ENCODE data around the gene CRMP1. TPM values are rescaled to one million over a fixed set of nuclear protein-coding genes. Genes with fewer than 3 reads are reported as not detected.

The CRMP1 gene
- total RNA-seq, 1 donor from 2014 or later = 5.7 TPM

DNA sequence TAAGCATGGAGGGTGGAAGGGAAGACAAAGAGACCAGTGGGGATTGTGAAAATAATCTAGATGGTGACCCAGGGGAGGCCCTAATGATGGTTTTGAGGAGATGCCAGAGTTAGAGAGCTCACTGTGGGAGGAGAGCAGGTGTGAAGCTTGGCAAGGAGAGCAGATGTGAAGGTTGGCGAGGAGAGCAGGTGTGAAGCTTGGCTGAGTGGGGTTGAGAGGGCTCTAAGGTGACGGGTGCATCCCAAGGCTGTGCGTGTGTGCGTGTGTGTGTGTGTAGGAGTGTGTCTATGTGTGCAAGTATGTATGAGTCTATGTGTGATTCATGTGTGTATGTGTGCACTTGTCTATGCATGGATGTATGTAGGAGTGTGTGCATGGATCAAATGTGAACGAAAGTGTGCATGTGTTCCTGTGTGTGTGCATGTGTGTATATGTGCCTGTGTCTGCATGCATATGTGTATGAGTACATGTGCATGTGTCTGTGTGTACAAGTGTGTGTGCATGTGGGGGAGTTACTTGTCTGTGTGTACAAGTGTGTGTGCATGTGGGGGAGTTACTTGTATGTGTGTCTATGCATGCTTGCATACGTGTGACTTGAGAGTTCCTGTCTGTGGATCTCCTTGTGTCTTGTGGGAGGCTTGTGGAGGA, 109.9 kb downstream of the CRMP1 start:
- Histone ChIP-seq H3K9ac (ENCODE audit: low read depth in 1 of 3, low read length in 3 of 3) (no peak overlapping the region), H3K4me3 (ENCODE audit: low read length in 3 of 3) (no peak overlapping the region), H3K27me3 (ENCODE audit: control insufficient read depth in 3 of 3, insufficient read depth in 3 of 3, low read length in 3 of 3) (no peaks in the 10 kb centered on the region), H3K36me3 (ENCODE audit: control insufficient read depth in 3 of 3, insufficient read depth in 3 of 3, low read length in 3 of 3) (peaks cover 0 to 6% (median 0%) of the 10 kb centered on the region in 3 donors), H3K4me1 (ENCODE audit: control insufficient read depth in 3 of 3, insufficient read depth in 3 of 3, low read length in 3 of 3) (no peaks in the 10 kb centered on the region), H3K9me3 (ENCODE audit: control insufficient read depth in 3 of 3, low read length in 3 of 3) (no peaks in the 10 kb centered on the region), H3K27ac (ENCODE audit: low read depth, low read length) (no peak overlapping the region)

DNA sequence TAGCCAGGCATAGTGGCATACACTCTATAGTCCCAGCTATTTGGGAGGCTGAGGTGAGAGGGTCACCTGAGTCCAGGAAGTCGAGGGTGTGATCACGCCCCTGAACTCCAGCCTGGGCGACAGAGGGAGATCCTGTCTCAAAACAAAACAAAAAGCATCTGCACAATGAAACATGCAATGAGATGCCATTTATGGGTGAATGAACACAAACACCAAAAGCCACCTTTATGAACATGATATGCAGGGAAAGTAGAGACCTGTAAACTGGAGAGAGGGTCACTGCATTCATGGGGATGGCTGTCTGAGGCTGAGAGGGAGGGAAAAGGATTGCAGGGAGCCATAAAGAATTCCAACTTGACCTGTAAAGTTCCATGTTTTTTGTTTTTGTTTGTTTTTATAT, 111.2 kb downstream of the CRMP1 start:
- no peak overlapping the region for H3K4me3 ChIP-seq (ENCODE audit: low read length in 3 of 3)
- peaks cover 0 to 5% (median 5%) of the 10 kb centered on the region in 3 donors for H3K9me3 ChIP-seq (ENCODE audit: control insufficient read depth in 3 of 3, low read length in 3 of 3)
- H3K9ac ChIP-seq (ENCODE audit: low read depth in 1 of 3, low read length in 3 of 3) = no peak overlapping the region
- H3K27me3 ChIP-seq (ENCODE audit: control insufficient read depth in 3 of 3, insufficient read depth in 3 of 3, low read length in 3 of 3) = no peaks in the 10 kb centered on the region
- peaks cover 0 to 8% (median 0%) of the 10 kb centered on the region in 3 donors for H3K36me3 ChIP-seq (ENCODE audit: control insufficient read depth in 3 of 3, insufficient read depth in 3 of 3, low read length in 3 of 3)
- no peaks in the 10 kb centered on the region for H3K4me1 ChIP-seq (ENCODE audit: control insufficient read depth in 3 of 3, insufficient read depth in 3 of 3, low read length in 3 of 3)
- no peak overlapping the region for H3K27ac ChIP-seq (ENCODE audit: low read depth, low read length)

DNA sequence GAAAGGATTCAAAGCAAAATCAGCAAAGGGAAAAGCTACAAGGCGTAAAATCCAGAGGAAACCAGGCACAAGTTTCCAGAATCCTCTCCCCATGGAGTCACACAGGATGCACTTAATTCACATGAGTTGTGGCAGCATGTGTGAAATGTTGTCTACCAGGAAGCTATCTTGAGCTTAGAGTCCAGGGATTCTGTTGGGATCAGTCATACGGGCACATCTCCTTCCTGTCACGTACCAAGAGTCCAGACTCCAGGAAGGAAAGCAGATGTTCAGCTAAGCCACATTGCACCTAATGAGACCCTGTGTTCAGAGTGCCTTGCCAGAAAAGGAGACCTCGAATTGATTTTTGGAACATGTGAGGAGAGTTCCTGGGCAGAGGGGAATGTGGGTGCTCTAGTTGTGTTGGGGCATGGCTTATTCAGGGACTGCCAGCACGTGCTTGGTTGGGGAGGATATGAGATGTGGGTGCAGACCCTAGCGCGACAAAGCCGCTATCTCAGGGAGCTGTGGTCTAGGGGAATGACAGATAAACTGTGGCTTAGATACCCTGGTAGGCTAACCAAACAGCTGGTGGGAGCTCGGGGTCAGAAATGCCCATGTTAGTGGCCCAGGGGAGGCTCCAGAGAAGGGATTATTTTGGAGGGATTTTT, 111.9 kb downstream of the CRMP1 start:
- Histone ChIP-seq H3K36me3 (ENCODE audit: control insufficient read depth in 3 of 3, insufficient read depth in 3 of 3, low read length in 3 of 3) (peaks cover 0 to 11% (median 0%) of the 10 kb centered on the region in 3 donors), H3K4me3 (ENCODE audit: low read length in 3 of 3) (no peak overlapping the region), H3K4me1 (ENCODE audit: control insufficient read depth in 3 of 3, insufficient read depth in 3 of 3, low read length in 3 of 3) (no peaks in the 10 kb centered on the region)

DNA sequence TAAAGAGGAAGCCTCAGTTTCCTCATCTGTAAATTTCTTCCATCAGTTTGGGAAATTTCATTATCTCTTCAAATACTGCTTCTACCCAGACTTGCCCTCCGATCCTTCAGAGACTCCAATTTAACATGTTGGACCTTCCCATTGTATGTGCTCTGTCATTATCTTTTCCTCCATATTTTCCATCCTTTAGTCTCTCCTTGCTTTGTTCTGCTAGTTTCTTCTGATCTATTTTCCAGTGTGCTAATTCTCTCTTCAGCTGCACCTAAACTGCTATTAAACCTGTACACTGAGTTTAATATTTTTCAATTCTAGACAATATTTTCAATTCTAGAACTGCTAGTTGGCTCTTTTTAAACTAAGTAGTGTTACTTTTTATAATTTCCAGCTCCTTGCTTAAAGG, 116.4 kb downstream of the CRMP1 start:
- Histone ChIP-seq H3K9me3 (ENCODE audit: control insufficient read depth in 3 of 3, low read length in 3 of 3) (peaks cover 4 to 14% (median 8%) of the 10 kb centered on the region in 3 donors), H3K27me3 (ENCODE audit: control insufficient read depth in 3 of 3, insufficient read depth in 3 of 3, low read length in 3 of 3) (no peaks in the 10 kb centered on the region), H3K27ac (ENCODE audit: low read depth, low read length) (no peak overlapping the region), H3K36me3 (ENCODE audit: control insufficient read depth in 3 of 3, insufficient read depth in 3 of 3, low read length in 3 of 3) (peaks cover 0 to 6% (median 0%) of the 10 kb centered on the region in 3 donors), H3K4me1 (ENCODE audit: control insufficient read depth in 3 of 3, insufficient read depth in 3 of 3, low read length in 3 of 3) (no peaks in the 10 kb centered on the region), H3K9ac (ENCODE audit: low read depth in 1 of 3, low read length in 3 of 3) (no peak overlapping the region), H3K4me3 (ENCODE audit: low read length in 3 of 3) (no peak overlapping the region)

More for the DNA sequence above, 111.9 kb downstream of the CRMP1 start:
- Histone ChIP-seq H3K27ac (ENCODE audit: low read depth, low read length) (no peak overlapping the region), H3K9ac (ENCODE audit: low read depth in 1 of 3, low read length in 3 of 3) (no peak overlapping the region), H3K27me3 (ENCODE audit: control insufficient read depth in 3 of 3, insufficient read depth in 3 of 3, low read length in 3 of 3) (no peaks in the 10 kb centered on the region), H3K9me3 (ENCODE audit: control insufficient read depth in 3 of 3, low read length in 3 of 3) (peaks cover 2 to 12% (median 8%) of the 10 kb centered on the region in 3 donors)

DNA sequence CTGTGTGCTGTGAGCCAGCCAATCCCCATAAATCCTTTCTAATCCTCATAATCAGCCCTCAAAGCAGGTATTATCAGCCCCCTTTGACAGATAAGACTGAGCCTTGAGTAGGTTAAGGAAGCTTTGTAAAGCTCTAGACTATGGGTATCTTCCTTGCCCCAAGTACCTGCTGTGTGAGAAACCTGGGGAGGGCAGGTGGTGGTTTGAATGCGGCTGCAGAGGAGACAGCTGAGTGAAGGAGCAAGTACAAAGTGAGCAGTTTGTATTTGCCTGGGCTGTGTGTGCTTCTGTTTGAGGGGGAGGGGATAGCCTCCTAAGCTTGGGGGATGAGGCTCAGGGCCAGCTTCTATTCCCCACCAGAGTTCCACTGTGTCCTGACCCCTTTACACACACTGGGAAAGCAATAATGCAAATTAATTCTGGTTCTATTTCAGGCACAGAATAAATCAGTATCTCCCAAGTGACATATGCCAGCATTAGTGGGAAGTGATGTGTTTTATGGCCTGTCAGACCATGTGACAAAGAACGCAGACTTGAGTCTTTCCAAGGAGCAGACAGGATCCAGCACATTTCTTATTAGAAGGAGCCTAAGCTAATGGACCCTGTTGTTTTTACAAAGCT, 118.4 kb downstream of the CRMP1 start:
- Histone ChIP-seq H3K27me3 (ENCODE audit: control insufficient read depth in 3 of 3, insufficient read depth in 3 of 3, low read length in 3 of 3) (no peaks in the 10 kb centered on the region), H3K9ac (ENCODE audit: low read depth in 1 of 3, low read length in 3 of 3) (no peak overlapping the region), H3K27ac (ENCODE audit: low read depth, low read length) (no peak overlapping the region), H3K4me1 (ENCODE audit: control insufficient read depth in 3 of 3, insufficient read depth in 3 of 3, low read length in 3 of 3) (no peaks in the 10 kb centered on the region), H3K36me3 (ENCODE audit: control insufficient read depth in 3 of 3, insufficient read depth in 3 of 3, low read length in 3 of 3) (peaks cover 0 to 6% (median 0%) of the 10 kb centered on the region in 3 donors), H3K9me3 (ENCODE audit: control insufficient read depth in 3 of 3, low read length in 3 of 3) (peaks cover 4 to 14% (median 8%) of the 10 kb centered on the region in 3 donors), H3K4me3 (ENCODE audit: low read length in 3 of 3) (no peak overlapping the region)

DNA sequence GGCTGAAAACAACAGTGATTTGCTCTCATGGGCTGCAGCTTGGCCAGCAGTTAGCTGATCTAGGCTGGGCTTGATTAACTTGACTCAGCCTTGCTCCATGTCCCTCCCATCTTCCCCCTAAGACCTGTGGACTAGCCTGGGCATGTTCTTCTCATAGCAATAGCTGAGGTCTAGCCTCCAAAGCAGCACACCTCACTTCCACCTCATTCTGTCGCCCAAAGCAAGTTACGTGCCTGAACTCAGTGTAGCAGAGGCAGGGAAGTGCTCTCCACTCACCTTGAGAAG, 119.7 kb downstream of the CRMP1 start:
- no peaks in the 10 kb centered on the region for H3K27me3 ChIP-seq (ENCODE audit: control insufficient read depth in 3 of 3, insufficient read depth in 3 of 3, low read length in 3 of 3)
- no peak overlapping the region for H3K9ac ChIP-seq (ENCODE audit: low read depth in 1 of 3, low read length in 3 of 3)
- no peak overlapping the region for H3K4me3 ChIP-seq (ENCODE audit: low read length in 3 of 3)
- H3K4me1 ChIP-seq (ENCODE audit: control insufficient read depth in 3 of 3, insufficient read depth in 3 of 3, low read length in 3 of 3) = no peaks in the 10 kb centered on the region
- peaks cover 4 to 14% (median 8%) of the 10 kb centered on the region in 3 donors for H3K9me3 ChIP-seq (ENCODE audit: control insufficient read depth in 3 of 3, low read length in 3 of 3)
- H3K27ac ChIP-seq (ENCODE audit: low read depth, low read length) = no peak overlapping the region
- peaks cover 0 to 6% (median 2%) of the 10 kb centered on the region in 3 donors for H3K36me3 ChIP-seq (ENCODE audit: control insufficient read depth in 3 of 3, insufficient read depth in 3 of 3, low read length in 3 of 3)

DNA sequence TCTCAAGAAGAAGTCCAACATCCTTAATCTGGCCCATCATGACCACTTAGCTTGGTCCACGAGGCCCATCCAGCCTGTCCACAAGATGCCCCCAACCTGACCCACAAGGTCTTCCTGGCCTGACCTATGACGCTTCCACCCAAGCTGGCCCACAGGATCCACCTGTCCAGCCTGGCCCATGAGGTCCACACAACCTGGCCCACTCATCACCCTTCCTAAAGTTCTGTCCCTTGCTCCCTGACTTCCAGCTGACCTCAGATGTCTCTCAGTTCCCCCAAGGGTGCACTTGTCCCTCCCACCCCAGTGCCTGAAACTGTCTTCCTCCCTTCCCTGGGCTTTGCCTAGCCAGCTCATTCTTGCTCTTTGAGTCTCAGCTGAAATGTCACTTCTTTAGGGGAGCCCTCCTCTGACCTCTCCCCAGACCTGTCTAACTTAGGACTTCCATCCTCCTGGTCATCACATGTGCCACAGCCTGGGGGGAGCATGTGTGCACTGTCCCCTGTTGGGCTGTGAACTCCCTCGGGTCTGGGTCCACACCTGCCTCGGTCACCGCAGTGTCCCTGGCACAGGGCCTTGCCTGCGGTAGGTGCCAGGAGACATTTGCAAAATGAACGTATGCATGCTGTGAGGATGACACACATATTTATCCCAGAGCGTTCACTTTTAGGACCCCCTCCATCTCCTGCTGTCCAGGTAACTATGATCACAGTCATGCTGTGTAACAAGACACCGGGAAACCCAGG, 120.2 kb downstream of the CRMP1 start:
- no peaks in the 10 kb centered on the region for H3K4me1 ChIP-seq (ENCODE audit: control insufficient read depth in 3 of 3, insufficient read depth in 3 of 3, low read length in 3 of 3)
- no peaks in the 10 kb centered on the region for H3K27me3 ChIP-seq (ENCODE audit: control insufficient read depth in 3 of 3, insufficient read depth in 3 of 3, low read length in 3 of 3)
- H3K36me3 ChIP-seq (ENCODE audit: control insufficient read depth in 3 of 3, insufficient read depth in 3 of 3, low read length in 3 of 3) = peaks cover 0 to 6% (median 2%) of the 10 kb centered on the region in 3 donors
- H3K4me3 ChIP-seq (ENCODE audit: low read length in 3 of 3) = no peak overlapping the region
- H3K9me3 ChIP-seq (ENCODE audit: control insufficient read depth in 3 of 3, low read length in 3 of 3) = peaks cover 4 to 14% (median 8%) of the 10 kb centered on the region in 3 donors
- no peak overlapping the region for H3K9ac ChIP-seq (ENCODE audit: low read depth in 1 of 3, low read length in 3 of 3)
- no peak overlapping the region for H3K27ac ChIP-seq (ENCODE audit: low read depth, low read length)

Small RNA genes lying within 50 kb of the gene (small RNA-seq; reads per million reads assigned to genes)
- not detected for gene MIR378D1

Other genes starting within 250 kb of the CRMP1 start
- gene EVC2, start 184.5 kb downstream of the CRMP1 start, total RNA-seq = 5.2 TPM
- 19.8 TPM for gene EVC, start 181.9 kb downstream of the CRMP1 start, total RNA-seq
- not detected for gene C4orf50, start 125.3 kb upstream of the CRMP1 start, total RNA-seq